ENCODE results near the gene NHSL2.

DNA sequence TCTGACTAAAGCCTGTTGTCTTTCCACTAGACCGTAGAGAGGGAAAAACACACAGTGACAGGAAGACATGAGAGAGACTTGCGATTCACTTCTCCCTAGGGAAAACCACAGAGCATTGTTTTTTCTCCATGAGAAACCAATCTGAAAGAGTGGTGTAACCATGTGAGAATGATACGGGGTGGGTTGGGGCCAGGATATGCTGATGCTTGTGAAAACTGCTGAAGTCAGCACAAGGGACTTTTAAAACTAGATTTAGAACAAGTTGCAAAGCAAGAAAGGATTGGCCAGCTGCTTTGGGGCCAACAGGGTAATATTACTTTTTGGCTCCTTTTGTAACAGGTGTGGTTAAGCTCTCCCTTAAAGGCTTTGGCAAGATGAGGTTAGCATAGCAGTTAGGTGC is 66.1 kb downstream of the NHSL2 start:
- TF ChIP-seq, protein P1, sequence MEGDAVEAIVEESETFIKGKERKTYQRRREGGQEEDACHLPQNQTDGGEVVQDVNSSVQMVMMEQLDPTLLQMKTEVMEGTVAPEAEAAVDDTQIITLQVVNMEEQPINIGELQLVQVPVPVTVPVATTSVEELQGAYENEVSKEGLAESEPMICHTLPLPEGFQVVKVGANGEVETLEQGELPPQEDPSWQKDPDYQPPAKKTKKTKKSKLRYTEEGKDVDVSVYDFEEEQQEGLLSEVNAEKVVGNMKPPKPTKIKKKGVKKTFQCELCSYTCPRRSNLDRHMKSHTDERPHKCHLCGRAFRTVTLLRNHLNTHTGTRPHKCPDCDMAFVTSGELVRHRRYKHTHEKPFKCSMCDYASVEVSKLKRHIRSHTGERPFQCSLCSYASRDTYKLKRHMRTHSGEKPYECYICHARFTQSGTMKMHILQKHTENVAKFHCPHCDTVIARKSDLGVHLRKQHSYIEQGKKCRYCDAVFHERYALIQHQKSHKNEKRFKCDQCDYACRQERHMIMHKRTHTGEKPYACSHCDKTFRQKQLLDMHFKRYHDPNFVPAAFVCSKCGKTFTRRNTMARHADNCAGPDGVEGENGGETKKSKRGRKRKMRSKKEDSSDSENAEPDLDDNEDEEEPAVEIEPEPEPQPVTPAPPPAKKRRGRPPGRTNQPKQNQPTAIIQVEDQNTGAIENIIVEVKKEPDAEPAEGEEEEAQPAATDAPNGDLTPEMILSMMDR (IDR thresholded peaks at IDR 0.05), result no peak
- no peak for TF ChIP-seq POLR2A (IDR thresholded peaks at IDR 0.05)

Data from lower leg skin (tissue), 3 donors.